ENCODE data around the gene TXNDC5. TPM values are rescaled to one million over a fixed set of nuclear protein-coding genes. Genes with fewer than 3 reads are reported as not detected.

TXNDC5 gene
- total RNA-seq, 1 experiment from 2014 or later = 162 TPM

DNA sequence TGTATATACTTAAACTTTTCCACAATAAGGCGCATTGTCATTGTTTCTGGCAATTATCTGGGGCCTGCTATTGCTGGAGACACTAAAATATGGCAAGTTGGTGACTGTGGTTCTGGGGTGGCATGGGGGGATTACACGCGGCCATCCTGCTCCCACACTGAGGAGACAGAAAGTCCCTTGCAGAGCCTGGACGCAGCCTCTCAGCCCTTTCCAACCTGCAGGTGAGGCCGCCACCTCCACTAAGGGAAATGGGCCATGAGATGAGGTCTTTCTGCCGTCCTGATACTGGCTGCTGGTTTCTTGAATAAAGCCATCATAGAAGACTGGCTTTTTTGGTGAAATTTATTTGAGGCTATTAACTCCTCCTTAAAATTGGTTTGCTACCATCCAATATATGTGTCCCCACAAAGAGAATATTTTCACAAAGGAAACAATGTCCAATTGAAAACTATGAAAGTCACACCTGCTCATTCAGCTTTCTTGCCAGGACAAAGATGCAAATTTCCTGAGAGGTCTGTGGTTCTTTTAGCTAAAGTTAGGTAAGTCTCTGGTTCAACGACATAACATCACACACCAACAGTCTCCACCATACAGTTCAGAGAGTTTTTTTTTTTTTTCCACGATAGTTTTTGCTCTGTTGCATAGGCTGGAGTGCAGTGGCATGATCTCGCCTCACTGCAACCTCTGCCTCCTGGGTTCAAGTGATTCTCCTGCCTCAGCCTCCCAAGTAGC is 13.0 kb downstream of the TXNDC5 start:
- ChIA-PET POLR2A (no interaction called here), CTCF (no interaction called here), RAD21 (ENCODE audit: low non-redundant PET in 1 of 2, low total read pairs in 2 of 2, uncharacterized antibody in 2 of 2, unreplicated experiment in 2 of 2) (no interaction called here)
- no peak overlapping the region for H3K9ac ChIP-seq (ENCODE audit: low read length)
- peaks cover 58 to 65% of the 10 kb centered on the region in 2 experiments for H3K36me3 ChIP-seq (ENCODE audit: control insufficient read depth in 1 of 2, insufficient read depth in 2 of 2, low read length in 2 of 2)
- H3K27me3 ChIP-seq (ENCODE audit: insufficient read depth, low read length) = no peaks in the 10 kb centered on the region
- ATAC-seq = no peak
- H3K9me2 ChIP-seq (ENCODE audit: insufficient read depth) = no peaks in the 10 kb centered on the region
- DNase-seq (ENCODE audit: low read depth, low spot score) = no peak
- H3K4me2 ChIP-seq (ENCODE audit: low read length) = no peak overlapping the region
- no peaks in the 10 kb centered on the region for H3K4me1 ChIP-seq (ENCODE audit: control insufficient read depth in 1 of 2, insufficient read depth in 2 of 2, low read length in 2 of 2)
- H3K9me3 ChIP-seq (ENCODE audit: control insufficient read depth in 1 of 2, insufficient read depth in 1 of 2, low read depth in 1 of 2, low read length in 2 of 2) = no peaks in the 10 kb centered on the region
- H3K79me2 ChIP-seq (ENCODE audit: insufficient read depth, low read length) = peaks cover 53% of the 10 kb centered on the region
- no peak overlapping the region for H3K27ac ChIP-seq (ENCODE audit: low read depth, low read length)
- H2AFZ ChIP-seq (ENCODE audit: low read depth, low read length, poor library complexity, severe bottlenecking) = no peak overlapping the region
- H3K4me3 ChIP-seq (replicated peaks in 1 of 2; ENCODE audit: low read depth in 1 of 2, low read length in 2 of 2) = no peak overlapping the region
- intact Hi-C loops (cut with micrococcal nuclease) = loop anchor here (5.0 kb wide), 1 partner anchor 95 kb away; no protein-coding TSS in a partner anchor
- no peaks in the 10 kb centered on the region for H4K20me1 ChIP-seq (ENCODE audit: insufficient read depth)
- TF ChIP-seq ZNF274 (IDR thresholded peaks at IDR 0.05; ENCODE audit: low read depth, low read length) (no peak), TCF7L2 (IDR thresholded peaks at IDR 0.05; ENCODE audit: borderline replicate concordance, extremely low read depth, insufficient read depth, insufficient read length) (no peak), POLR2AphosphoS5 (IDR thresholded peaks at IDR 0.05; ENCODE audit: low read depth, low read length) (no peak), EGR1 (IDR thresholded peaks at IDR 0.05; ENCODE audit: low read depth) (no peak), FOSL1 (IDR thresholded peaks at IDR 0.05; ENCODE audit: low read depth) (no peak), ELF1 (IDR thresholded peaks at IDR 0.05; ENCODE audit: borderline replicate concordance, low read depth) (no peak), RAD21 (IDR thresholded peaks at IDR 0.05; ENCODE audit: low read depth) (no peak), SIN3A (IDR thresholded peaks at IDR 0.05; ENCODE audit: low read depth) (no peak), CEBPB (IDR thresholded peaks at IDR 0.05; ENCODE audit: low read depth) (no peak), YY1 (IDR thresholded peaks at IDR 0.05; ENCODE audit: extremely low read depth, insufficient replicate concordance, low read depth, low read length) (no peak), SRF (IDR thresholded peaks at IDR 0.05; ENCODE audit: low read depth) (no peak), JUND (IDR thresholded peaks at IDR 0.05) (no peak), SP1 (IDR thresholded peaks at IDR 0.05; ENCODE audit: low read depth) (no peak), ZFX (IDR thresholded peaks at IDR 0.05) (no peak)
- TF ChIP-seq, protein P1, sequence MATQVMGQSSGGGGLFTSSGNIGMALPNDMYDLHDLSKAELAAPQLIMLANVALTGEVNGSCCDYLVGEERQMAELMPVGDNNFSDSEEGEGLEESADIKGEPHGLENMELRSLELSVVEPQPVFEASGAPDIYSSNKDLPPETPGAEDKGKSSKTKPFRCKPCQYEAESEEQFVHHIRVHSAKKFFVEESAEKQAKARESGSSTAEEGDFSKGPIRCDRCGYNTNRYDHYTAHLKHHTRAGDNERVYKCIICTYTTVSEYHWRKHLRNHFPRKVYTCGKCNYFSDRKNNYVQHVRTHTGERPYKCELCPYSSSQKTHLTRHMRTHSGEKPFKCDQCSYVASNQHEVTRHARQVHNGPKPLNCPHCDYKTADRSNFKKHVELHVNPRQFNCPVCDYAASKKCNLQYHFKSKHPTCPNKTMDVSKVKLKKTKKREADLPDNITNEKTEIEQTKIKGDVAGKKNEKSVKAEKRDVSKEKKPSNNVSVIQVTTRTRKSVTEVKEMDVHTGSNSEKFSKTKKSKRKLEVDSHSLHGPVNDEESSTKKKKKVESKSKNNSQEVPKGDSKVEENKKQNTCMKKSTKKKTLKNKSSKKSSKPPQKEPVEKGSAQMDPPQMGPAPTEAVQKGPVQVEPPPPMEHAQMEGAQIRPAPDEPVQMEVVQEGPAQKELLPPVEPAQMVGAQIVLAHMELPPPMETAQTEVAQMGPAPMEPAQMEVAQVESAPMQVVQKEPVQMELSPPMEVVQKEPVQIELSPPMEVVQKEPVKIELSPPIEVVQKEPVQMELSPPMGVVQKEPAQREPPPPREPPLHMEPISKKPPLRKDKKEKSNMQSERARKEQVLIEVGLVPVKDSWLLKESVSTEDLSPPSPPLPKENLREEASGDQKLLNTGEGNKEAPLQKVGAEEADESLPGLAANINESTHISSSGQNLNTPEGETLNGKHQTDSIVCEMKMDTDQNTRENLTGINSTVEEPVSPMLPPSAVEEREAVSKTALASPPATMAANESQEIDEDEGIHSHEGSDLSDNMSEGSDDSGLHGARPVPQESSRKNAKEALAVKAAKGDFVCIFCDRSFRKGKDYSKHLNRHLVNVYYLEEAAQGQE (IDR thresholded peaks at IDR 0.05; ENCODE audit: low read depth) = no peak
- BruUV-seq (replicated peaks) = no TSS peak
